ENCODE results near the gene BRD9. TPM values are rescaled to one million over a fixed set of nuclear protein-coding genes. Genes with fewer than 3 reads are reported as not detected.
"Not testable (repeated sequence)": the region's sequence is repeated elsewhere in the genome, so short reads cannot be mapped to it uniquely, and the experiment has no call there.

Gene BRD9
- total and polyA plus RNA-seq, 9 donors: 18.6 to 42.1 (median 32.0) TPM

- 56 to 60% (median 60%) methylated on average over 13 to 16 of the region's 21 CpGs for WGBS, 3 donors
These were observed 47.4 kb downstream of the BRD9 start for GRCh38 chr5:845031-845675.

GRCh38 chr5:844426-844825 lies 48.2 kb downstream of the BRD9 start:
- H3K36me3 ChIP-seq; H3K4me1 ChIP-seq (ENCODE audit: insufficient read depth); H3K9me3 ChIP-seq; H3K27me3 ChIP-seq; H3K4me3 ChIP-seq; H3K27ac ChIP-seq: not testable (repeated sequence)
- intact Hi-C loops (cut with DNase I): loop anchor here in 1 of 4 donors (5.0 kb wide), 1 partner anchor 87 kb away; no protein-coding TSS in a partner anchor
- 86 to 92% (median 91%) methylated on average over 14 to 16 of the region's 16 CpGs for WGBS, 3 donors
- DNase-seq: peak in 4 of 5 donors; percentile 7 to 21 (median 13)

More at GRCh38 chr5:845031-845675, 47.4 kb downstream of the BRD9 start:
- H3K4me3 ChIP-seq; intact Hi-C loops (cut with DNase I); H3K9me3 ChIP-seq; H3K36me3 ChIP-seq; H3K27ac ChIP-seq; H3K27me3 ChIP-seq; H3K4me1 ChIP-seq (ENCODE audit: insufficient read depth): not testable (repeated sequence)
- peak in 3 of 5 donors; percentile 10 to 22 (median 15) for DNase-seq

GRCh38 chr5:843926-844325 lies 48.7 kb downstream of the BRD9 start:
- WGBS, 3 donors: 75 to 78% (median 78%) methylated on average over 20 to 22 of the region's 22 CpGs
- DNase-seq: peak in 4 of 5 donors; percentile 10 to 22 (median 18)
- intact Hi-C loops (cut with DNase I): loop anchor here in 1 of 4 donors (5.0 kb wide), 1 partner anchor 87 kb away; no protein-coding TSS in a partner anchor

GRCh38 chr5:843371-843770 lies 49.2 kb downstream of the BRD9 start:
- 86 to 95% methylated on average over 12 to 15 of the region's 26 CpGs; no CpG with 5 or more reads in 1 of the 3 donors for WGBS, 3 donors
- not testable (repeated sequence) for H3K36me3 ChIP-seq; H3K4me3 ChIP-seq; H3K9me3 ChIP-seq; H3K4me1 ChIP-seq (ENCODE audit: insufficient read depth); H3K27ac ChIP-seq; H3K27me3 ChIP-seq
- intact Hi-C loops (cut with DNase I): loop anchor here in 1 of 4 donors (5.0 kb wide), 1 partner anchor 86 kb away; no protein-coding TSS in a partner anchor
- DNase-seq: peak in 2 of 5 donors; percentile 10 to 16

More at GRCh38 chr5:843926-844325, 48.7 kb downstream of the BRD9 start:
- H3K27ac ChIP-seq; H3K4me3 ChIP-seq; H3K4me1 ChIP-seq (ENCODE audit: insufficient read depth); H3K9me3 ChIP-seq; H3K36me3 ChIP-seq; H3K27me3 ChIP-seq: not testable (repeated sequence)

GRCh38 chr5:842402-843221 lies 50.0 kb downstream of the BRD9 start:
- WGBS, 3 donors: 85 to 88% (median 87%) methylated on average over 27 to 30 of the region's 32 CpGs

GRCh38 chr5:841531-842401 lies 50.8 kb downstream of the BRD9 start:
- H3K27ac ChIP-seq; H3K9me3 ChIP-seq; H3K4me3 ChIP-seq; H3K4me1 ChIP-seq (ENCODE audit: insufficient read depth); H3K27me3 ChIP-seq; H3K36me3 ChIP-seq: not testable (repeated sequence)
- WGBS, 3 donors: 85 to 90% (median 90%) methylated on average over 14 to 15 of the region's 15 CpGs
- intact Hi-C loops (cut with DNase I): loop anchor here in 3 of 4 donors (2.0 to 5.0 kb wide), 2 partner anchors 84 to 95 kb away; no protein-coding TSS in a partner anchor
- DNase-seq: peak in 3 of 5 donors; percentile 6 to 24 (median 17)

More at GRCh38 chr5:842402-843221, 50.0 kb downstream of the BRD9 start:
- not testable (repeated sequence) for H3K4me3 ChIP-seq; H3K27me3 ChIP-seq; H3K9me3 ChIP-seq; H3K36me3 ChIP-seq; H3K27ac ChIP-seq; H3K4me1 ChIP-seq (ENCODE audit: insufficient read depth)
- peak in 3 of 5 donors; percentile 7 to 28 (median 14) for DNase-seq
- intact Hi-C loops (cut with DNase I): loop anchor here in 1 of 4 donors (5.0 kb wide), 1 partner anchor 85 kb away; no protein-coding TSS in a partner anchor

- 85 to 89% (median 89%) methylated on average over 10 of the region's 10 CpGs for WGBS, 3 donors
- H3K27ac ChIP-seq; H3K36me3 ChIP-seq; H3K4me1 ChIP-seq (ENCODE audit: insufficient read depth); H3K27me3 ChIP-seq; H3K4me3 ChIP-seq; H3K9me3 ChIP-seq: not testable (repeated sequence)
- peak in 1 of 5 donors; percentile 6 for DNase-seq
- intact Hi-C loops (cut with DNase I): loop anchor here in 3 of 4 donors (2.0 to 5.0 kb wide), 2 partner anchors 84 to 94 kb away; no protein-coding TSS in a partner anchor
These were observed 51.6 kb downstream of the BRD9 start for GRCh38 chr5:840974-841435.

GRCh38 chr5:840118-840973 lies 52.3 kb downstream of the BRD9 start:
- not testable (repeated sequence) for H3K27me3 ChIP-seq; H3K27ac ChIP-seq; H3K36me3 ChIP-seq; H3K4me3 ChIP-seq; H3K9me3 ChIP-seq; H3K4me1 ChIP-seq (ENCODE audit: insufficient read depth)
- DNase-seq: peak in 3 of 5 donors; percentile 12 to 30 (median 20)
- intact Hi-C loops (cut with DNase I): loop anchor here in 3 of 4 donors (2.0 to 5.0 kb wide), 2 partner anchors 83 to 94 kb away; no protein-coding TSS in a partner anchor
- 83 to 88% (median 87%) methylated on average over 21 of the region's 21 CpGs for WGBS, 3 donors

- H3K36me3 ChIP-seq; H3K9me3 ChIP-seq; H3K27ac ChIP-seq; H3K4me3 ChIP-seq; H3K27me3 ChIP-seq; H3K4me1 ChIP-seq (ENCODE audit: insufficient read depth); intact Hi-C loops (cut with DNase I): not testable (repeated sequence)
- peak in 2 of 5 donors; percentile 7 to 11 for DNase-seq
- WGBS, 3 donors: 75 to 83% (median 81%) methylated on average over 10 of the region's 10 CpGs
These were observed 54.2 kb downstream of the BRD9 start for GRCh38 chr5:838431-838851.

- H3K36me3 ChIP-seq; H3K4me3 ChIP-seq; H3K27me3 ChIP-seq; H3K4me1 ChIP-seq (ENCODE audit: insufficient read depth); H3K27ac ChIP-seq; intact Hi-C loops (cut with DNase I); H3K9me3 ChIP-seq: not testable (repeated sequence)
- 92 to 97% (median 93%) methylated on average over 7 to 14 of the region's 14 CpGs for WGBS, 3 donors
- DNase-seq: peak in 1 of 5 donors; percentile 4
These were observed 54.9 kb downstream of the BRD9 start for GRCh38 chr5:837621-838121.

Measured in ovary (tissue), 9 donors.